GM12878 (cell line): Measurements from ENCODE around the gene SOD2.

ENCODE experiments used
- CBX3 ChIP-seq: fragments of 200-600 bp; sonication (generic); IDR thresholded peaks from 2 replicates; pipeline ENCODE4 v1.6.1; 2016; ENCODE audit warnings: low read depth, borderline replicate concordance
- CHD2 ChIP-seq: IDR thresholded peaks from 2 replicates; pipeline ENCODE4 v1.6.1; 2011; ENCODE audit warnings: low read depth, low read length, improper control_type of control experiment, borderline replicate concordance
- EP300 ChIP-seq, 2 experiments: fragments of 150-350 bp in 1 of 2; IDR thresholded peaks; 2 replicates each; pipeline ENCODE4 v1.6.1; 2011 to 2012; ENCODE audit warnings: low read depth in 2 of 2, low read length in 2 of 2, borderline replicate concordance in 1 of 2, improper control_type of control experiment in 1 of 2, inconsistent platforms in 1 of 2; ENCODE audit not compliant: control insufficient read depth in 1 of 2
- ESRRA ChIP-seq: IDR thresholded peaks from 2 replicates; pipeline ENCODE4 v1.6.1; 2012; ENCODE audit warnings: mild to moderate bottlenecking, low read length, improper control_type of control experiment
- ETV6 ChIP-seq, 2 experiments: fragments of 450-650 bp in 1 of 2; IDR thresholded peaks in 1 of 2; conservative IDR thresholded peaks in 1 of 2; 2 replicates each; pipeline ENCODE4 v1.6.1; 2014; ENCODE audit warnings: antibody characterized with exemption in 1 of 2, borderline replicate concordance in 1 of 2, low read depth in 1 of 2, mild to moderate bottlenecking in 1 of 2, moderate library complexity in 1 of 2
- JUND ChIP-seq: IDR thresholded peaks from 2 replicates; pipeline ENCODE4 v1.6.1; 2012; ENCODE audit warnings: low read depth, mild to moderate bottlenecking, low read length, improper control_type of control experiment, moderate library complexity
- POLR2AphosphoS5 ChIP-seq: IDR thresholded peaks from 2 replicates; pipeline ENCODE4 v1.6.1; 2011; ENCODE audit warnings: mild to moderate bottlenecking, low read length, inconsistent platforms
- RBBP5 ChIP-seq: fragments of 200-600 bp; sonication (generic); conservative IDR thresholded peaks from 2 replicates; pipeline ENCODE4 v1.6.1; 2016
- SREBF2 ChIP-seq: IDR thresholded peaks from 2 replicates; pipeline ENCODE4 v1.6.1; 2012; ENCODE audit warnings: mild to moderate bottlenecking, low read length
- SUZ12 ChIP-seq: fragments of 200-600 bp; sonication (generic); IDR thresholded peaks from one replicate; pipeline ENCODE4 v1.6.1; 2018; ENCODE audit warnings: antibody characterized with exemption, mild to moderate bottlenecking; ENCODE audit not compliant: unreplicated experiment
- TF ChIP-seq, protein P1 (sequence below), 3 experiments: IDR thresholded peaks in 2 of 3; conservative IDR thresholded peaks in 1 of 3; 2 replicates each; pipeline ENCODE4 v1.5.1; 2011; ENCODE audit warnings: low read depth in 3 of 3, low read length in 3 of 3, mild to moderate bottlenecking in 3 of 3, control low read depth in 2 of 3, moderate library complexity in 2 of 3, inconsistent platforms in 1 of 3, mixed read lengths in 1 of 3; ENCODE audit not compliant: control insufficient read depth in 2 of 3, insufficient read depth in 1 of 3; ENCODE audit errors: extremely low read depth in 1 of 3
- TF ChIP-seq, protein P2 (sequence below): IDR thresholded peaks from 2 replicates; pipeline ENCODE4 v1.6.1; 2012; ENCODE audit warnings: low read depth, low read length, improper control_type of control experiment
- TF ChIP-seq, protein P3 (sequence below): fragments of 450-650 bp; IDR thresholded peaks from 2 replicates; pipeline ENCODE4 v1.6.1; 2018; ENCODE audit warnings: borderline replicate concordance, mild to moderate bottlenecking; ENCODE audit not compliant: partially characterized antibody

DNA sequence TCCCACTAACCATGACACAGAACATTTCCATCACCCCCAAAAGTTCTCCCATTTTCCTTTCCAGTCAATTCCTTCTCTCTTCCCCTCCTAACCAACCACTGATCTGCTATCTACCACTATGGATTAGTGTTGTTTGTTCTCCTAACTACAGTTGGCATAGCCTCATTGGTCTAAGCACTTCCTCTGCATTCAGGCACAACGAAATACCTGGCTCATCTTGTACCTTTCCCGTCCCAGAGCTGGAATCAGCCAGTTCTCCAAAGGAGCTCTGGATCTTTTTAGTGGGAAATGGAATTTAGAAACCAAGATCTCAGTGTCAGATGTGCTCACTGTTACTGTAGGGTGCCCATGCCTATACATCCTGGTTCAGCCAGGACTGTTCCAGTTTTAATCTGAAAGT lies 30.2 kb upstream of the SOD2 start:
- TF ChIP-seq, protein P1, sequence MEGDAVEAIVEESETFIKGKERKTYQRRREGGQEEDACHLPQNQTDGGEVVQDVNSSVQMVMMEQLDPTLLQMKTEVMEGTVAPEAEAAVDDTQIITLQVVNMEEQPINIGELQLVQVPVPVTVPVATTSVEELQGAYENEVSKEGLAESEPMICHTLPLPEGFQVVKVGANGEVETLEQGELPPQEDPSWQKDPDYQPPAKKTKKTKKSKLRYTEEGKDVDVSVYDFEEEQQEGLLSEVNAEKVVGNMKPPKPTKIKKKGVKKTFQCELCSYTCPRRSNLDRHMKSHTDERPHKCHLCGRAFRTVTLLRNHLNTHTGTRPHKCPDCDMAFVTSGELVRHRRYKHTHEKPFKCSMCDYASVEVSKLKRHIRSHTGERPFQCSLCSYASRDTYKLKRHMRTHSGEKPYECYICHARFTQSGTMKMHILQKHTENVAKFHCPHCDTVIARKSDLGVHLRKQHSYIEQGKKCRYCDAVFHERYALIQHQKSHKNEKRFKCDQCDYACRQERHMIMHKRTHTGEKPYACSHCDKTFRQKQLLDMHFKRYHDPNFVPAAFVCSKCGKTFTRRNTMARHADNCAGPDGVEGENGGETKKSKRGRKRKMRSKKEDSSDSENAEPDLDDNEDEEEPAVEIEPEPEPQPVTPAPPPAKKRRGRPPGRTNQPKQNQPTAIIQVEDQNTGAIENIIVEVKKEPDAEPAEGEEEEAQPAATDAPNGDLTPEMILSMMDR (IDR thresholded peaks at IDR 0.05 in 2 of 3, conservative IDR thresholded peaks at IDR 0.05 in 1 of 3; ENCODE audit: control insufficient read depth in 2 of 3, extremely low read depth in 1 of 3, insufficient read depth in 1 of 3, low read depth in 3 of 3, low read length in 3 of 3) = no peak
- TF ChIP-seq, protein P2, sequence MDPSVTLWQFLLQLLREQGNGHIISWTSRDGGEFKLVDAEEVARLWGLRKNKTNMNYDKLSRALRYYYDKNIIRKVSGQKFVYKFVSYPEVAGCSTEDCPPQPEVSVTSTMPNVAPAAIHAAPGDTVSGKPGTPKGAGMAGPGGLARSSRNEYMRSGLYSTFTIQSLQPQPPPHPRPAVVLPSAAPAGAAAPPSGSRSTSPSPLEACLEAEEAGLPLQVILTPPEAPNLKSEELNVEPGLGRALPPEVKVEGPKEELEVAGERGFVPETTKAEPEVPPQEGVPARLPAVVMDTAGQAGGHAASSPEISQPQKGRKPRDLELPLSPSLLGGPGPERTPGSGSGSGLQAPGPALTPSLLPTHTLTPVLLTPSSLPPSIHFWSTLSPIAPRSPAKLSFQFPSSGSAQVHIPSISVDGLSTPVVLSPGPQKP = no peak
- TF ChIP-seq POLR2AphosphoS5 = no peak
- no peak for TF ChIP-seq CBX3
- no peak for TF ChIP-seq ESRRA
- TF ChIP-seq SREBF2 = no peak
- no peak for TF ChIP-seq ETV6 (conservative IDR thresholded peaks at IDR 0.05 in 1 of 2, IDR thresholded peaks at IDR 0.05 in 1 of 2; ENCODE audit: borderline replicate concordance in 1 of 2, low read depth in 1 of 2)
- no peak for TF ChIP-seq JUND
- no peak for TF ChIP-seq SUZ12
- TF ChIP-seq RBBP5 = no peak
- TF ChIP-seq EP300 (IDR thresholded peaks at IDR 0.05; ENCODE audit: borderline replicate concordance in 1 of 2, control insufficient read depth in 1 of 2, low read depth in 2 of 2, low read length in 2 of 2) = no peak
- TF ChIP-seq, protein P3, sequence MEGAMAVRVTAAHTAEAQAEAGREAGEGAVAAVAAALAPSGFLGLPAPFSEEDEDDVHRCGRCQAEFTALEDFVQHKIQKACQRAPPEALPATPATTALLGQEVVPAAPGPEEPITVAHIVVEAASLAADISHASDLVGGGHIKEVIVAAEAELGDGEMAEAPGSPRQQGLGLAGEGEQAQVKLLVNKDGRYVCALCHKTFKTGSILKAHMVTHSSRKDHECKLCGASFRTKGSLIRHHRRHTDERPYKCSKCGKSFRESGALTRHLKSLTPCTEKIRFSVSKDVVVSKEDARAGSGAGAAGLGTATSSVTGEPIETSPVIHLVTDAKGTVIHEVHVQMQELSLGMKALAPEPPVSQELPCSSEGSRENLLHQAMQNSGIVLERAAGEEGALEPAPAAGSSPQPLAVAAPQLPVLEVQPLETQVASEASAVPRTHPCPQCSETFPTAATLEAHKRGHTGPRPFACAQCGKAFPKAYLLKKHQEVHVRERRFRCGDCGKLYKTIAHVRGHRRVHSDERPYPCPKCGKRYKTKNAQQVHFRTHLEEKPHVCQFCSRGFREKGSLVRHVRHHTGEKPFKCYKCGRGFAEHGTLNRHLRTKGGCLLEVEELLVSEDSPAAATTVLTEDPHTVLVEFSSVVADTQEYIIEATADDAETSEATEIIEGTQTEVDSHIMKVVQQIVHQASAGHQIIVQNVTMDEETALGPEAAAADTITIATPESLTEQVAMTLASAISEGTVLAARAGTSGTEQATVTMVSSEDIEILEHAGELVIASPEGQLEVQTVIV = no peak
- TF ChIP-seq CHD2 = no peak
